ENCODE measurements around the gene TMEM63C.

DNA sequence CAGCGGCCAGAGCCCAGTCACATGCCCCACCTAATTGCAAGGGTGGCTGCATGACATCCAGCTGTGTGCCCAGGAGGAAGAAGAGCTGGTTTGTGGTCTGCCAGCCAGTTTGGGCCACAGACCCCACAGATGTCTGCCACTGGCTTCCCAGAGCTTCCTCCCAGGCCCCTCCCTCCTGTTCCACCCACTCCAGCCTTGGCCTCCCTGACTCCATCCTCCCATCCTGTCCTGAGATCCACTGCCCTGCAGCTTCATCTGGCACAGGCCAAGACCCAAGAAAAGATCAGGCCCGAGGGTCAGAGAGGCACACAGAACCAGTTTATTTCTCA, 83.6 kb downstream of the TMEM63C start:
- TF ChIP-seq, protein P1, sequence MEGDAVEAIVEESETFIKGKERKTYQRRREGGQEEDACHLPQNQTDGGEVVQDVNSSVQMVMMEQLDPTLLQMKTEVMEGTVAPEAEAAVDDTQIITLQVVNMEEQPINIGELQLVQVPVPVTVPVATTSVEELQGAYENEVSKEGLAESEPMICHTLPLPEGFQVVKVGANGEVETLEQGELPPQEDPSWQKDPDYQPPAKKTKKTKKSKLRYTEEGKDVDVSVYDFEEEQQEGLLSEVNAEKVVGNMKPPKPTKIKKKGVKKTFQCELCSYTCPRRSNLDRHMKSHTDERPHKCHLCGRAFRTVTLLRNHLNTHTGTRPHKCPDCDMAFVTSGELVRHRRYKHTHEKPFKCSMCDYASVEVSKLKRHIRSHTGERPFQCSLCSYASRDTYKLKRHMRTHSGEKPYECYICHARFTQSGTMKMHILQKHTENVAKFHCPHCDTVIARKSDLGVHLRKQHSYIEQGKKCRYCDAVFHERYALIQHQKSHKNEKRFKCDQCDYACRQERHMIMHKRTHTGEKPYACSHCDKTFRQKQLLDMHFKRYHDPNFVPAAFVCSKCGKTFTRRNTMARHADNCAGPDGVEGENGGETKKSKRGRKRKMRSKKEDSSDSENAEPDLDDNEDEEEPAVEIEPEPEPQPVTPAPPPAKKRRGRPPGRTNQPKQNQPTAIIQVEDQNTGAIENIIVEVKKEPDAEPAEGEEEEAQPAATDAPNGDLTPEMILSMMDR (conservative IDR thresholded peaks at IDR 0.05; ENCODE audit: low read depth, low read length): no peak
- TF ChIP-seq EZH2 (IDR thresholded peaks at IDR 0.05; ENCODE audit: low read length, unreplicated experiment): no peak

All from PC-3 (cell line).